GM12864 (cell line): ENCODE data around the gene POU3F3.

Source experiments
- DNase-seq: peaks from one replicate; pipeline ENCODE4 v3.0.0-alpha.2; 2011; ENCODE audit warnings: low read depth
- H3K4me3 ChIP-seq: 2 replicates; pipeline ENCODE4 v1.5.1; 2011; ENCODE audit warnings: mild to moderate bottlenecking, low read depth, low read length, control low read depth
- TF ChIP-seq, protein P1 (sequence below): IDR thresholded peaks from 2 replicates; pipeline ENCODE4 v1.5.1; 2011; ENCODE audit warnings: low read depth, mild to moderate bottlenecking, moderate library complexity, low read length, control low read depth, inconsistent platforms; ENCODE audit errors: missing control alignments

POU3F3 gene

GRCh38 chr2:104853534-104854497 lies at the start of gene POU3F3:
TSS of gene POU3F3 (plus strand) at chr2:104854115. CDS start at chr2:104855511, 1,396 bp downstream.
- peak within 1 kb of the TSS; percentile 32 for H3K4me3 ChIP-seq
- TF ChIP-seq, protein P1, sequence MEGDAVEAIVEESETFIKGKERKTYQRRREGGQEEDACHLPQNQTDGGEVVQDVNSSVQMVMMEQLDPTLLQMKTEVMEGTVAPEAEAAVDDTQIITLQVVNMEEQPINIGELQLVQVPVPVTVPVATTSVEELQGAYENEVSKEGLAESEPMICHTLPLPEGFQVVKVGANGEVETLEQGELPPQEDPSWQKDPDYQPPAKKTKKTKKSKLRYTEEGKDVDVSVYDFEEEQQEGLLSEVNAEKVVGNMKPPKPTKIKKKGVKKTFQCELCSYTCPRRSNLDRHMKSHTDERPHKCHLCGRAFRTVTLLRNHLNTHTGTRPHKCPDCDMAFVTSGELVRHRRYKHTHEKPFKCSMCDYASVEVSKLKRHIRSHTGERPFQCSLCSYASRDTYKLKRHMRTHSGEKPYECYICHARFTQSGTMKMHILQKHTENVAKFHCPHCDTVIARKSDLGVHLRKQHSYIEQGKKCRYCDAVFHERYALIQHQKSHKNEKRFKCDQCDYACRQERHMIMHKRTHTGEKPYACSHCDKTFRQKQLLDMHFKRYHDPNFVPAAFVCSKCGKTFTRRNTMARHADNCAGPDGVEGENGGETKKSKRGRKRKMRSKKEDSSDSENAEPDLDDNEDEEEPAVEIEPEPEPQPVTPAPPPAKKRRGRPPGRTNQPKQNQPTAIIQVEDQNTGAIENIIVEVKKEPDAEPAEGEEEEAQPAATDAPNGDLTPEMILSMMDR = no peak
- DNase-seq = no peak

- TF ChIP-seq, protein P1 = no peak
- DNase-seq = no peak
- no peak overlapping the region for H3K4me3 ChIP-seq
Observed at GRCh38 chr2:104804148-104804890, 49.6 kb upstream of the POU3F3 start.

DNA sequence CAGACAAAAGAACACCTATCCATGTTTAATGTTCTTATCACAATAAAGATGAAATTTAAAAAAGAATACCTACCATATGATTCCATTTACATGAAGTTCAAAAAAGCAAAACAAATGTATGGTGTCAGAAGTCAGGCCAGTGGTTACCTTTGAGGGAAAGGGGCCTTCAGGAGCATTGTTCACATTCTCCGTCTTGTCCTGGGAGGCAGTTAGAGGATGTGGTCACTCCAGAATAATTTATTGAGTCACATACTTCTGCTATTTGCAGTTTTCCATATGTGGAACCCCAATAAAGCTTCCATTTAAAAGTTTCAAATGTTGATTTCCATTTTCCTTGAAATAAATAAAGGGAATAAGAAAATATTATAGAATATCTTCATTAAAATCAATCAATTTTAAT lies 41.6 kb upstream of the POU3F3 start:
- no peak for DNase-seq
- TF ChIP-seq, protein P1 = no peak

GRCh38 chr2:104816143-104816542 lies 37.8 kb upstream of the POU3F3 start:
- TF ChIP-seq, protein P1 = no peak
- no peak overlapping the region for H3K4me3 ChIP-seq
- no peak for DNase-seq

More for the DNA sequence above, 41.6 kb upstream of the POU3F3 start:
- H3K4me3 ChIP-seq = no peak overlapping the region

- TF ChIP-seq, protein P1 = no peak
- DNase-seq = no peak
- H3K4me3 ChIP-seq = no peak overlapping the region
Observed at GRCh38 chr2:104818264-104818663, 35.7 kb upstream of the POU3F3 start.

- H3K4me3 ChIP-seq = no peak overlapping the region
- no peak for DNase-seq
- TF ChIP-seq, protein P1 = no peak
Observed at GRCh38 chr2:104820126-104820525, 33.8 kb upstream of the POU3F3 start.
